ENCODE results near the gene C14orf39. TPM values are rescaled to one million over a fixed set of nuclear protein-coding genes. Genes with fewer than 3 reads are reported as not detected.

C14orf39 gene
- total RNA-seq, 4 donors from 2014 or later = 0.30 to 2.0 (median 0.39) TPM; not detected in 1

- no peaks in the 10 kb centered on the region for H3K27me3 ChIP-seq
- 42 to 62% methylated on average over 2 of the region's 2 CpGs for WGBS, 2 donors
- TF ChIP-seq POLR2A (IDR thresholded peaks at IDR 0.05) = no peak
- no peak for TF ChIP-seq EP300 (IDR thresholded peaks at IDR 0.05)
- TF ChIP-seq, protein P1, sequence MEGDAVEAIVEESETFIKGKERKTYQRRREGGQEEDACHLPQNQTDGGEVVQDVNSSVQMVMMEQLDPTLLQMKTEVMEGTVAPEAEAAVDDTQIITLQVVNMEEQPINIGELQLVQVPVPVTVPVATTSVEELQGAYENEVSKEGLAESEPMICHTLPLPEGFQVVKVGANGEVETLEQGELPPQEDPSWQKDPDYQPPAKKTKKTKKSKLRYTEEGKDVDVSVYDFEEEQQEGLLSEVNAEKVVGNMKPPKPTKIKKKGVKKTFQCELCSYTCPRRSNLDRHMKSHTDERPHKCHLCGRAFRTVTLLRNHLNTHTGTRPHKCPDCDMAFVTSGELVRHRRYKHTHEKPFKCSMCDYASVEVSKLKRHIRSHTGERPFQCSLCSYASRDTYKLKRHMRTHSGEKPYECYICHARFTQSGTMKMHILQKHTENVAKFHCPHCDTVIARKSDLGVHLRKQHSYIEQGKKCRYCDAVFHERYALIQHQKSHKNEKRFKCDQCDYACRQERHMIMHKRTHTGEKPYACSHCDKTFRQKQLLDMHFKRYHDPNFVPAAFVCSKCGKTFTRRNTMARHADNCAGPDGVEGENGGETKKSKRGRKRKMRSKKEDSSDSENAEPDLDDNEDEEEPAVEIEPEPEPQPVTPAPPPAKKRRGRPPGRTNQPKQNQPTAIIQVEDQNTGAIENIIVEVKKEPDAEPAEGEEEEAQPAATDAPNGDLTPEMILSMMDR (IDR thresholded peaks at IDR 0.05) = no peak
- H3K4me3 ChIP-seq = no peak overlapping the region
- H3K9me3 ChIP-seq = peaks cover 0 to 13% (median 0%) of the 10 kb centered on the region in 4 donors
- H3K27ac ChIP-seq = no peak overlapping the region
- H3K4me1 ChIP-seq = no peaks in the 10 kb centered on the region
- no peaks in the 10 kb centered on the region for H3K36me3 ChIP-seq
- no peak for DNase-seq (ENCODE audit: low spot score in 2 of 2)
Measured at GRCh38 chr14:60396718-60397343, 89.0 kb downstream of the C14orf39 start.

Other genes starting within 250 kb of the C14orf39 start
- gene PPM1A, start 236.8 kb downstream of the C14orf39 start, total RNA-seq = 10 to 100 TPM; 28.2 to 43.7 (median 40.4) TPM
- not detected for gene SIX6, start 23.1 kb upstream of the C14orf39 start, total RNA-seq
- gene SIX1, start 163.4 kb upstream of the C14orf39 start, total RNA-seq = 1 to 10 TPM; 5.9 to 7.5 (median 6.2) TPM
- gene SIX4, start 238.3 kb upstream of the C14orf39 start, total RNA-seq = 1 to 10 TPM; 2.6 to 8.2 (median 4.7) TPM
- gene MNAT1, start 248.7 kb upstream of the C14orf39 start, total RNA-seq = 10 to 100 TPM; 32.4 to 48.9 (median 44.6) TPM

Data from tibial nerve (tissue), 4 donors.